IPS-NIHi11 (cell line): ENCODE data around the gene SYT13.

Experiments used
- DNase-seq: peaks from one replicate; pipeline ENCODE4 v3.0.0; 2012; ENCODE audit warnings: mixed read lengths, low spot score

SYT13 gene

DNA sequence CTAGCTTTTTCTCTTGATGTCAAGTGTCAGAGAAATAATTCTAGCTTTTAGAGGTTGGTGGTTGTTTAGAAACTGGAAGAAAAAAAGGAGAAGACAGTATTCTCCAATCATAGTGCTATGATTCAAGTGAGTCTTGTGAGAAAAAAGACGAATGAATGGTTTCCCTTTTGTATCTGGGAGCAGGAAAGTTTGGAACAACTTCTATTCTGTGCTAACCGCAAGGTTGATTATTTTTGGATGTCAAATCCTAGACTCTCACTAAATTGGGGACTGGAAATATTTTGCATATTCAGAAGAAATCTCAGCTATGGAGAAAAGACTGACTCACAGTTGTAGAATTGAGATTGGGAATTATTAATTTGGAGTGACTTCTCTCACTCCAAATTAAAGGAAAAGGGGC lies 69.2 kb downstream of the SYT13 start:
- DNase-seq: no peak

DNA sequence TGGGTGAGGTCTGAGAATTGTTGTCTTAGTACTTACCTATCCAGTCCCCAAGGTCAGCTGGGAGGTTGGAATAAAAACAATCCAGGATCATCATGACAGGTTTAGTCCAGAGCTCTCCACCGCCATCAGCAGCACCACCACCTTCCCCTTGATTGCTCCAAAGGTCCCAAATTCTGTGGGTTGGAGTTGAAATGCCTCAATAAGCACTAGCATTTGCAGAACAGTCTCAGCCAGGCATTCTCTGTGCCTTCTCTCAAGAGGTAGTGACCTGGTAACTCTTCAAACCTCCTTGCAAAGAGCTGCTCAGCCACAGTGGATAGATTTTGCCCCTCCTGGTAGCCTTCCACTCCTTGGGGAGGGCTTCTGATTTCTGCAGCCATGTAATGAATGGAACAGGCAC lies 70.1 kb downstream of the SYT13 start:
- no peak for DNase-seq

DNA sequence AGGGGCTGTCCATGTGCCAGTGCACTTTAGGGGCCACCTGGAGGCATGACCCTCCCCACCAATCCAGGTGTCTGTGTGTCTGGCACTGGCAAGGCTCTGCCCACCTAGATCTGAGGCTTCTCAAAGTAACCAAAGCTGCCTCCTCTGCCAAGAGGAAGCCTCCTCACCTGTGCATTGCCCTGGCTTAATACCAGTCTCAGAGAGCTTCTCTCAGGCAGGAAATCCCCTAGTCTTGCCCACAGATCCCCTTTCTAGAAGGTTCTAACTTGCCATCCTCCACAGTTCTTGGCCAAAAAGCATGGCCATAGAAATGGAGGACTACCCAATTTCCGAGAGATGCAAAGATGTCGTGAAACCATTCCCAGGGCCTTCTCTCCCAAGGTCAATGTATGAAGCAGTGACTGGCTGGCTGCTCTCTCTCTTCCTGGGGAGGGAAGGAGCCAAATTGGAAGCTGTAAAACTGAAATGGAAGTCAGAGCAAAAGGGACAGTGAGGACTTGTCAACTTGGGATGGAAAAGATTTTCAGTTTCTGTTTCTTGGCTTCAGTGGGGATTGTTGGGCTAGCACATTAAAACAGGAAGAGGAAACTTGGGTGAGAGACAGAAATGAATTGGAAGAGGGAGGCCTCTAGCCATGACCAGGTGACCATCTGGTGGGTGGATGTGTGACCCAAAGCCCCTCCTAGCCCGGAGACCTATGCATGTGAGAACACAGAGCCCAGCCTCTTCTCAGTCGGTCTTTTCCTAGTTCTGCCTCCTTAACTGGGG lies 70.9 kb downstream of the SYT13 start:
- DNase-seq: no peak

DNA sequence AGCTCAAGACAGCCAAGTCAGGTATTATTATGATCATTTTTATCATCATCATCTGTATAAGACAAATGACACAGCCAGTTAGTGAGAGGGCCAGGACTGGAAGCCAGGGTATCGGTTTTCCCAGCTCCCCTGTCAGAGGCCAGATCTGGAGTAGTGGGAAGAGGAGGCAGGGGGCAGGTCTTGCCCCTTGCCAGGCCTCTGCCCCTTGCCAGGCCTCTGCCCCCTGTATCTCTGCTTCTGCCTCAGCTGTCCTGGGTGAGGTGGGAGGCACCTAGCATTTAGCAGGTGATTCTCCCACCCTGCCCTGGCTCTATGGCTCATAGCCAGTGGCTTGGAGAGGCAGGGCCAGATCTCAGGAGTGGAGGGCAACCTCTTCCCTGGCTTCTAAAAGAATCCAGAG lies 72.4 kb downstream of the SYT13 start:
- no peak for DNase-seq

DNA sequence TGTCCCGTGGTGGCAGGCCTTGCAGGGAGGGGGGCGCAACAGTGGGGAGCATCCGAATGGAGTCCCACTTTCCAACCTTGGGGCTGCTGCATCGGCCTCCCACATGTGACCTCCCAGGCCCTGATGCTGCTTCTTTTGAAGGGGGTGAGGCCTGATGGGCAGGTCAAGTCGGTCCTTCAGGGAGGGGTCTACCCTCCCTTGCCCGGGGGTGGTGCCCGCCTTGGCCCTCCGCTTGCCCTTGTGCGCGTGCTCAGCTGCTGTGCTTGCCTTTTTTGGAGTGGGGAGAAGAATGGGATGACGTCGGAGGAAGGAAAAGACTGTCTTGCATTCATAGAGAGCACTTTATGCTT lies 72.8 kb downstream of the SYT13 start:
- DNase-seq: no peak

DNA sequence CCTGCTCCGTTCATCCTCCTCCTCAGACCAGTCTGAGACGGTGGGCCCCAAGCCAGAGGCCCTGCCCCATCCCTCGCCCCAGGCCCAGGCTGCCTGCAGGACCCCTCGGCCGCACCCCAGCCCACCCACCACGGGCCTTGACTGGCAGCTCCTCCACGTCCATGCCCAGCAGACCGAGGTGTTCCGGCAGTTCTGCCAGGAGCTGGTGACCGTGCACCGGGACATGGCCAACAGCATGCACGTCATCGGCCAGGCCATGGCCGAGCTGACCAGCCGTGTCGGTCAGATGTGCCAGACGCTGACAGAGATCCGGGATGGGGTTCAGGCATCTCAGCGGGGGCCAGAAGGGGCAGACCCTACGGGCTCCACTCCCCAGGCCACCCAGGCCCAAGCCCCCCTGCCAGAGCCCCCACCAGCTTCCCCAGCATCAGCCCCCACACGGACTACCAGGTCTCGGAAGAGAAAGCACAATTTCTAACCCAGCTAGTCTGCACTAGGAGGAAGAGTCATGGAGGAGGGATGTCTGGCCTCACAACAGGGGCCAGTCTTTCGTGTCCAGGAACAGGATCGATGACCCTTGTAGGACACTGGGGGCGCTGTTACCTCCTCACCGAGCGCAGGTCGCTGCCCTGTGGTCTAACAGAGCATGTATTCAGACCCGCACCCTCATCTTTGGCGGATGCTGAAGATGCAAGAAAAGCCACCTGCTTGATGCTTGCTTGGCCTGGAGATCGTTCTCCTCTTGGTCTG lies 73.4 kb downstream of the SYT13 start:
- DNase-seq: peak; percentile 86

DNA sequence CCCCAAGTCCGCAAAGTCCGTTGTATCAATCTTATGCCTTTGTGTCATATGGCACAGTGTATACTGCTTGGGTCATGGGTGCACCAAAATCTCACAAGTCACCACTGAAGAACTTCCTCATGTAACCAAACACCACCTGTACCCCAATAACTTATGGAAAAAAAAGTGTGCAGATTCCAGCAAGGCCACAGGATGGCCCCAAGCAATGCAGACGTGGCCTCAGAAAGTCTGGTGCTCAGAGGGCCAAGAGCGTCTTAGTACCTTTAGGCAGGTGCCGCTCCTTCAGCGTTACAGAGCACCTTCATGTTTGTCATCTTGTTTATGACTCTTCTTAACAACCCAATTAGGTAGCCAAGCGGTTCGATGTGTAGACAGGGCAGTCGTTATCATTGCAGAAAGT lies 74.4 kb downstream of the SYT13 start:
- DNase-seq: no peak

DNA sequence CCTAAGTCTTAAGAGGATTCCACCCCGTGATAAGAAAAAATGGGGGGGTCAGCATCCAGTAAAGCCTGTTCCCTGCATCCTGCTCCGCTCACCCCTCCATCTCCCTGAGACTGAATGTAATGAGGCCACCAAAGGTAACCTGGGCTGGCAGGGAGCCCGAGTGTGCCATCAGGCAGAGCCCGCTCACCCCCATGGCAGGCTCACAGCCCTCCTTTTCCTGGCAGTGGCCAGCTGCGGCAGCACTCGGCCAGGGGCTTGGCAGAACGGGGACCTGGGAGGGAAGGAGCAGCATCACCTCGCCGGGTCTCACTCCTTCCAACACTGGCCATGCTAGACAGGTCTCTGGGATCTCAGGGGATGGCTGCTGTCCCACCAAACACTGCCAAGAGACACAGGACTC lies 75.3 kb downstream of the SYT13 start:
- no peak for DNase-seq

DNA sequence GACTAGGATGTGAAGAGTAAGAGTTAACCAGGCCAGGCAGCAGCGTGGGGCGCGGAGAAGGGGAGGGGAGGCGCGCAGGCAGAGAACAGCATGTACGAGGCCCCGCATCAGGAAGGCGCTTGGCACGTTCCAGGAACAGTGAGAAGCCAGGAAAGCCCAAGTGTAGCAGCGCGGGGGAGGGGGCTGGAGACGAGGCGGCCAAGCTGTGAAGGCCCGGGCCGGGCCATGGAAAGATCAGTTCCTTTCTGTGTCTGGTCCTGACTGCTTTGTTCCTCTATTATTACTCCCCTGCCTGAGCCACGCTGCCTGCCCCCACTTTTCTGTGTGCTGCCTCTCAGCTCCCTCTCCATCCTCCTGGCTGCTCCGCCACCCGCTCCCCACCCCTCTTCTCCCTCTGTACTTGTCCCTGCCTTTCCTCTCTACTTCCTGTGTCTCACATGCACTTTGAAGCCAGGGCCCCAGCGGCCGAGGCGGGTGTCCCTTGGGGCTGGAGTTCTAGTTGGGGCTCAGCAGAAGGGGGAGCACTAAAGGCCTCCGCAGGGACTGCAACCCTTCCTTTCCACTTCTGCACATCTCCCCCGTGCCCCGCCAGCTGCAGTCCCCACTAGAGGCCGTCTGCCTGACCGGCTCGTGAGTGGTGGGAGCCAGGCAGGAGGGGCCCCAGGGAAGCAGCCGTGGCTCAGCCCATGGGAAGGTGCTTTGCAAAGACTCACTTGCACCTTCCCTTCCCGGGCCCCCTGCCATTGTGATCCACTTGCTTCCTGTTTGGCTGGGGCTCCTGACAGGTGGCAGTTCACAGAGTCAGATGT lies 76.0 kb downstream of the SYT13 start:
- DNase-seq: peak; percentile 80

DNA sequence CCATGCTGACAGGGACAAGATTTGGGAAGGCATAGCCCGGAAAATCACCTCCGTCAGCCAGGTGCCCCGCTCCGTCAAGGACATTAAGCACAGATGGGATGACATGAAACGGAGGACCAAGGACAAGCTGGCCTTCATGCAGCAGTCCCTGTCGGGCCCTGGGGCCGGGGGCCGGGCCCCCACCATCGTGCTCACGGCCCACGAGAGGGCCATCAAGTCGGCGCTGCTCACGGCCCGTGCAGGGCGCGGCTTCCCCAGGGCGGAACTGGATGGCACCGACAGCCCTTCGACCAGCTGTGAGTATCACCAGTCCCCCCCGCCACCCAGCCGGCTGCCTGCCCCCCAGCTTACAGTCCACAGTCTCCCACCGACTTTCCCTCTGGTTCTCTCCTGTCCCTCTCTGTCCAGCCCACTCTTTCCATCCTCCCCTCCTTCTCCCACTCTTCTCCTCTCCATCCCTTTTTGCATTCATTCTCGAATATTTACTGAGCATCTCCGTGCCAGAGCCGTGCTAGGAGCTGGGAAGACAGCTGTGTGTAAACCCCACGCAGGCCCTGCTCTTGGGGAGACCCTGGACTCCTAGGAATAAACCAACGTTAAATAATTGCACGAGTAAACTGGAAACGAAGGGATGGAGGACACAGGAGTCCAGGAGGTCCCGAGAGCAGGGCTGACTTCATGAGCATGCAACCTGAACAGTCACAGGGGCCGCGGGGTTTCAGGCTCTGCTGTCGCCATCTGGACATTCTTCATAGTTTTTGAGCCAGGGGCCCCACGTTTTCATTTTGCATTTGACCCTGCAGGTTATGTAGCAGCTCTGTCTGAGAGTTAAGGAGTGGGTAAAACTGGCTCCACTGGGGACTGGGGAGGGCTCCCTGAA lies 76.9 kb downstream of the SYT13 start:
- DNase-seq: no peak

DNA sequence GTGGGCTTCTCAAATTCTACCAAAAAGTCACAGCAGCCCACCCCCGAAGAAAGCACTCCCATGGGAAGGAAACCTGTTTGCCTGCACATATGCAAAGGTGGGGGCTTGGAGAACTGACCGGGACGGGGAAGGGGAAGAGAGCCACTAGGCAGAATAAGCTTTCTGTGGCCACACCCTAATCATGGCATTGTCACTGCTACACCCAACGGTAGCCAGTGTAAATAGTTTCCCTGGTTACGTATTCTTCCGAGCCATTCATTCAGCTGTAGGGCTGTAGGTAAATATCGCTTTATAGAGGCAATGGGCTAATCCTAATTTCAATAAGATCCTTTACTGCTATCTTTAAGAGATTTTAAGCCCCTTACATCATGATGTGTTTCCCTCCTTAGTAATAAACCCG lies 78.0 kb downstream of the SYT13 start:
- no peak for DNase-seq

DNA sequence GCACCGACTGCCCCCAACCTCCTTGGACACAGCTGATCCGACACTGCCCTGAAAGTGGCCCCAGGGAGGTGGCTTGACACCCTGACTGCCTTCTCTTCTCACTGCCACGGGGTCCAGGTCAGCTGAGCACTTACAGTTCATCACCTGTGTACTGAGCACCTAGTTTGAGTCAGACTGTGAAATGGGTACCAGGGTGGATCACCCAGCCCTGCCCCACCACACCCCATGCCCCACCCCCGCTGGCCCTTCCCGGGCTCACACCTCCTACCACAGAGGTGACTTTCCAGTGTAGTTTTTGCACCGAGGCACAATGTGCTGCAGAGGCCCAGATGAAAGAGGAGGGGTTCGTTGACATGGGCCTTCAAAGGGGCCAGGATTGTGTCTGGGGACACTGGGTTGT lies 80.2 kb downstream of the SYT13 start:
- no peak for DNase-seq

DNA sequence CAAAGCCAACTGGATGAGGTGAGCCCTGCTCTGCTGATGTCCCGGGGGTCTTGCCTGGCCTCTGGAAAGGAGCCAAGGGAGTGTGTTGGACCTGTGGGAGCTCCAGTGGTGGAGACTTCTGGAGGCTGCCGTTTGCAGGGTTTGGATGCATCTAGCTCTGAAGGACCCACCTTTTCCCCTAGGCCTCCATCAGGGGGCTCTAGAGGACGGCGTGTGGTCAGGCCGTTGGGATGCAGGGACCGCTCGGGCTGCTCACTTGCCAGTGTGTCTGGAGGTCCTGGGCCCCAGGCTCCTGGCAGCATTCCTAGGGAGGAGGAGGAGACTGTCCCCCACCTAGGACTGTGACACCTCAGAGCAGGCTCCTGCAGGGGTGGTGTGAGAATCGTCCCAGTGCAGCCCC lies 81.4 kb downstream of the SYT13 start:
- peak; percentile 60 for DNase-seq

DNA sequence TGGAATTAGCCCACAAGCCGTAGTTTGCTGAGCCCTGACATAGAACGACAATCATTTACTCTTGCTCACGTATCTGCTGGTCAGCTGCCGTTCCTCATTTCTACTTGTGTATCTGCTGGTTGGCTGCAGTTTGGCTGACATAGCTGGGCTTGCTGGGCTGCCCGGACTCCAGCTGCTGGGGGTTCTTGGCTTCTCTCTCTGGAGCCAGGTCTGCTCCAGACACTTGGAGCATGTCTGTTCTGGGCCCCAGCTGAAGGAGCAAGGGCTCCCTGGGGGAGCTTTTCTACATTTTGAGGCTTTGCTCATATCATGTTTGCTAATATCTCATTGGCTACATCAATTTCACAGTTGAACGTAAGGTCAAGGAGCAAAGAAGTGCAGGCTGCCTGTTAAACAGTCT lies 92.4 kb downstream of the SYT13 start:
- DNase-seq: no peak
